Activated CD4-positive, alpha-beta memory T cell treated with anti-CD3 and anti-CD28 coated beads, Interleukin-2, amount 10 ng/mL, durations not matched to agents 7 days and 5 days (primary cell): Measurements from ENCODE around the gene JAM3. TPM values are rescaled to one million over a fixed set of nuclear protein-coding genes. Genes with fewer than 3 reads are reported as not detected.
"Not testable (repeated sequence)": the region's sequence is repeated elsewhere in the genome, so short reads cannot be mapped to it uniquely, and the experiment has no call there.

Experiments
- CTCF ChIA-PET: fragments of 350-600 bp; sonication (Branson Sonifier 250); formaldehyde crosslinking; loops from one replicate; lab custom pipeline; 2021; ENCODE audit warnings: antibody characterized with exemption, inconsistent platforms; lab: Charles Lee
- POLR2A ChIA-PET: fragments of 350-600 bp; sonication (Branson Sonifier 250); formaldehyde crosslinking; loops from one replicate; lab custom pipeline; 2021; ENCODE audit warnings: antibody characterized with exemption; lab: Charles Lee
- DNase-seq: peaks from one replicate; pipeline ENCODE4 v3.0.0-alpha.2; 2020
- H3K27ac Mint-ChIP-seq: one replicate; pipeline ENCODE4 v1.8.0; 2021; ENCODE audit warnings: mild to moderate bottlenecking, mixed read lengths
- H3K27me3 Mint-ChIP-seq: one replicate; pipeline ENCODE4 v1.8.0; 2021; ENCODE audit warnings: mixed read lengths
- H3K36me3 Mint-ChIP-seq: one replicate; pipeline ENCODE4 v1.8.0; 2021; ENCODE audit warnings: low read depth, mixed read lengths
- H3K4me1 Mint-ChIP-seq: one replicate; pipeline ENCODE4 v1.8.0; 2021; ENCODE audit warnings: mixed read lengths
- H3K4me3 Mint-ChIP-seq: one replicate; pipeline ENCODE4 v1.8.0; 2021; ENCODE audit warnings: mild to moderate bottlenecking, mixed read lengths
- H3K9me3 Mint-ChIP-seq: one replicate; pipeline ENCODE4 v1.8.0; 2021; ENCODE audit warnings: mixed read lengths
- total RNA-seq, 2 experiments: library from RNA; stranded (reverse); gene quantifications; one replicate each; pipeline ENCODE4 v1.2.3, GENCODE V29; 2021

JAM3 gene
- total RNA-seq, 2 experiments from 2014 or later, result 4.5 to 5.1 TPM

- CTCF ChIA-PET, result interaction anchor here (1.1 to 1.2 kb wide), 2 partner anchors 14 to 37 kb away, joined by 3 read pairs; no protein-coding TSS in a partner anchor
- Mint-ChIP-seq H3K27ac (no peak overlapping the region), H3K27me3 (no peaks in the 10 kb centered on the region), H3K36me3 (peaks cover 81% of the 10 kb centered on the region), H3K4me3 (no peak overlapping the region), H3K9me3 (no peaks in the 10 kb centered on the region), H3K4me1 (no peaks in the 10 kb centered on the region)
- POLR2A ChIA-PET, result interaction anchor here (0.6 kb wide), 1 partner anchor 42 kb away, joined by 3 read pairs; no protein-coding TSS in a partner anchor
- DNase-seq, result no peak
Measured at GRCh38 chr11:134170177-134170918, 101.5 kb downstream of the JAM3 start.

GRCh38 chr11:134170919-134171281 is 102.0 kb downstream of the JAM3 start:
- Mint-ChIP-seq H3K27ac (no peak overlapping the region), H3K36me3 (peaks cover 82% of the 10 kb centered on the region), H3K4me3 (no peak overlapping the region), H3K4me1 (no peaks in the 10 kb centered on the region), H3K27me3 (no peaks in the 10 kb centered on the region), H3K9me3 (no peaks in the 10 kb centered on the region)
- ChIA-PET POLR2A (no interaction called here), CTCF (interaction anchor here (1.1 to 1.2 kb wide), 2 partner anchors 13 to 36 kb away, joined by 3 read pairs; no protein-coding TSS in a partner anchor)
- no peak for DNase-seq

GRCh38 chr11:134171951-134172350 is 103.1 kb downstream of the JAM3 start:
- DNase-seq, result no peak
- Mint-ChIP-seq H3K27ac (no peak overlapping the region), H3K9me3 (no peaks in the 10 kb centered on the region), H3K36me3 (peaks cover 88% of the 10 kb centered on the region), H3K4me1 (no peaks in the 10 kb centered on the region), H3K27me3 (no peaks in the 10 kb centered on the region), H3K4me3 (no peak overlapping the region)
- POLR2A ChIA-PET, result interaction anchor here (1.0 kb wide), 1 partner anchor 90 kb away, joined by 3 read pairs; no protein-coding TSS in a partner anchor
- CTCF ChIA-PET, result no interaction called here

- Mint-ChIP-seq H3K27ac (no peak overlapping the region), H3K27me3 (no peaks in the 10 kb centered on the region), H3K36me3 (peaks cover 84% of the 10 kb centered on the region), H3K4me1 (no peaks in the 10 kb centered on the region), H3K4me3 (no peak overlapping the region), H3K9me3 (no peaks in the 10 kb centered on the region)
- ChIA-PET POLR2A (no interaction called here), CTCF (no interaction called here)
- no peak for DNase-seq
Measured at GRCh38 chr11:134173296-134173695, 104.4 kb downstream of the JAM3 start.

GRCh38 chr11:134176284-134176683 is 107.4 kb downstream of the JAM3 start:
- Mint-ChIP-seq H3K36me3 (peaks cover 73% of the 10 kb centered on the region), H3K27ac (no peak overlapping the region), H3K4me1 (no peaks in the 10 kb centered on the region), H3K27me3 (no peaks in the 10 kb centered on the region), H3K9me3 (no peaks in the 10 kb centered on the region), H3K4me3 (no peak overlapping the region)
- POLR2A ChIA-PET, result no interaction called here
- DNase-seq, result no peak
- CTCF ChIA-PET, result no interaction called here

GRCh38 chr11:134178032-134178674 is 109.3 kb downstream of the JAM3 start:
- POLR2A ChIA-PET, result interaction anchor here (1.2 kb wide), 1 partner anchor 115 kb away, joined by 3 read pairs; no protein-coding TSS in a partner anchor
- CTCF ChIA-PET, result interaction anchor here (0.9 kb wide), 1 partner anchor 45 kb away, joined by 3 read pairs; the partner anchor contains the start of gene NCAPD3
- H3K27ac Mint-ChIP-seq, result no peak overlapping the region
- H3K4me1 Mint-ChIP-seq, result no peaks in the 10 kb centered on the region
- H3K27me3 Mint-ChIP-seq, result no peaks in the 10 kb centered on the region
- peaks cover 66% of the 10 kb centered on the region for H3K36me3 Mint-ChIP-seq
- DNase-seq, result no peak
- no peaks in the 10 kb centered on the region for H3K9me3 Mint-ChIP-seq
- no peak overlapping the region for H3K4me3 Mint-ChIP-seq

GRCh38 chr11:134181707-134182106 is 112.8 kb downstream of the JAM3 start:
- Mint-ChIP-seq H3K27ac (no peak overlapping the region), H3K4me3 (no peak overlapping the region), H3K27me3 (no peaks in the 10 kb centered on the region), H3K4me1 (no peaks in the 10 kb centered on the region), H3K36me3 (peaks cover 58% of the 10 kb centered on the region), H3K9me3 (no peaks in the 10 kb centered on the region)
- ChIA-PET CTCF (interaction anchor here (1.2 kb wide), 1 partner anchor 25 kb away, joined by 3 read pairs; no protein-coding TSS in a partner anchor), POLR2A (no interaction called here)
- DNase-seq, result no peak

GRCh38 chr11:134188092-134188491 is 119.2 kb downstream of the JAM3 start:
- POLR2A ChIA-PET, result interaction anchor here (1.0 to 3.2 kb wide), 4 partner anchors 9 to 37 kb away, joined by 3 to 10 read pairs (median 4); partner anchors contain the start of genes NCAPD3 and VPS26B
- CTCF ChIA-PET, result interaction anchor here (1.2 kb wide), 1 partner anchor 19 kb away, joined by 4 read pairs; no protein-coding TSS in a partner anchor
- H3K4me1 Mint-ChIP-seq, H3K27ac Mint-ChIP-seq, H3K9me3 Mint-ChIP-seq, DNase-seq, H3K4me3 Mint-ChIP-seq, H3K27me3 Mint-ChIP-seq: not testable (repeated sequence)
- H3K36me3 Mint-ChIP-seq, result peaks cover 85% of the 10 kb centered on the region

GRCh38 chr11:134196756-134197155 is 127.9 kb downstream of the JAM3 start:
- Mint-ChIP-seq H3K4me3 (peak overlapping the region; percentile 42), H3K4me1 (peaks cover 16% of the 10 kb centered on the region), H3K27ac (peak overlapping the region; percentile 85), H3K9me3 (no peaks in the 10 kb centered on the region), H3K36me3 (peaks cover 83% of the 10 kb centered on the region), H3K27me3 (no peaks in the 10 kb centered on the region)
- POLR2A ChIA-PET, result interaction anchor here (0.7 to 3.2 kb wide), 4 partner anchors 9 to 71 kb away, joined by 3 to 14 read pairs (median 4); partner anchors contain the start of genes NCAPD3 and VPS26B
- CTCF ChIA-PET, result interaction anchor here (1.4 to 1.5 kb wide), 2 partner anchors 10 to 28 kb away, joined by 3 to 5 read pairs; partner anchors contain the start of genes NCAPD3 and VPS26B
- DNase-seq, result peak; percentile 46

- no peaks in the 10 kb centered on the region for H3K9me3 Mint-ChIP-seq
- no peak overlapping the region for H3K4me3 Mint-ChIP-seq
- POLR2A ChIA-PET, result interaction anchor here (0.6 kb wide), 1 partner anchor 13 kb away, joined by 4 read pairs; no protein-coding TSS in a partner anchor
- no peak for DNase-seq
- no peaks in the 10 kb centered on the region for H3K27me3 Mint-ChIP-seq
- H3K4me1 Mint-ChIP-seq, result peaks cover 16% of the 10 kb centered on the region
- H3K27ac Mint-ChIP-seq, result no peak overlapping the region
- CTCF ChIA-PET, result interaction anchor here (1.1 kb wide), 1 partner anchor 10 kb away, joined by 3 read pairs; no protein-coding TSS in a partner anchor
- peaks cover 84% of the 10 kb centered on the region for H3K36me3 Mint-ChIP-seq
Measured at GRCh38 chr11:134199531-134199930, 130.7 kb downstream of the JAM3 start.

GRCh38 chr11:134200688-134201087 is 131.8 kb downstream of the JAM3 start:
- Mint-ChIP-seq H3K27me3 (no peaks in the 10 kb centered on the region), H3K9me3 (no peaks in the 10 kb centered on the region), H3K4me1 (peaks cover 16% of the 10 kb centered on the region), H3K4me3 (no peak overlapping the region), H3K36me3 (peaks cover 86% of the 10 kb centered on the region), H3K27ac (no peak overlapping the region)
- CTCF ChIA-PET, result interaction anchor here (1.1 kb wide), 1 partner anchor 11 kb away, joined by 3 read pairs; no protein-coding TSS in a partner anchor
- DNase-seq, result no peak
- POLR2A ChIA-PET, result no interaction called here
